Small intestine (tissue), 7 donors: ENCODE results near the gene PFKFB4. TPM values are rescaled to one million over a fixed set of nuclear protein-coding genes. Genes with fewer than 3 reads are reported as not detected.
"Not testable (repeated sequence)": the region's sequence is repeated elsewhere in the genome, so short reads cannot be mapped to it uniquely, and the experiment has no call there.

Experiments
- DNase-seq, 2 donors: peaks; one replicate each; pipeline versions ENCODE4 v3.0.0 to v3.0.0-alpha.2; 2013
- FAIRE-seq: peaks from 2 replicates; lab custom pipeline; 2012; peaks lifted over from hg19 to GRCh38; lab: Jason Lieb, UNC
- H3K27ac ChIP-seq, 3 donors: one replicate each; pipeline ENCODE4 v1.5.1; 2013; ENCODE audit warnings: low read length in 2 of 3, mild to moderate bottlenecking in 2 of 3, control low read depth in 1 of 3, inconsistent platforms in 1 of 3, low read depth in 1 of 3, moderate library complexity in 1 of 3
- H3K27me3 ChIP-seq, 3 donors: one replicate each; pipeline ENCODE4 v1.6.1; 2013; ENCODE audit warnings: low read length in 3 of 3, inconsistent platforms in 1 of 3; ENCODE audit not compliant: control insufficient read depth in 3 of 3, insufficient read depth in 3 of 3
- H3K36me3 ChIP-seq, 3 donors: one replicate each; pipeline ENCODE4 v1.6.1; 2013; ENCODE audit warnings: low read length in 3 of 3, inconsistent platforms in 1 of 3, low read depth in 1 of 3, mild to moderate bottlenecking in 1 of 3, moderate library complexity in 1 of 3; ENCODE audit not compliant: control insufficient read depth in 3 of 3, insufficient read depth in 2 of 3
- H3K4me1 ChIP-seq, 3 donors: one replicate each; pipeline ENCODE4 v1.6.1; 2013; ENCODE audit warnings: low read length in 2 of 3, inconsistent platforms in 1 of 3, low read depth in 1 of 3, mild to moderate bottlenecking in 1 of 3, moderate library complexity in 1 of 3; ENCODE audit not compliant: control insufficient read depth in 3 of 3, insufficient read depth in 2 of 3
- H3K4me3 ChIP-seq, 3 donors: one replicate each; pipeline ENCODE4 v1.5.1; 2013; ENCODE audit warnings: low read length in 3 of 3, control low read depth in 1 of 3, inconsistent platforms in 1 of 3, low read depth in 1 of 3, mild to moderate bottlenecking in 1 of 3, moderate library complexity in 1 of 3
- H3K9me3 ChIP-seq, 2 donors: one replicate each; pipeline ENCODE4 v1.6.1; 2013; ENCODE audit warnings: low read depth in 1 of 2, low read length in 1 of 2; ENCODE audit not compliant: control insufficient read depth in 2 of 2, insufficient read depth in 1 of 2
- WGBS, 3 donors: extraction: QIAGEN DNeasy Blood & Tissue Kit; methylation state at CpG; one replicate each; pipeline ENCODE4 v1.1.7; 2013; 5-methylcytosine and 5-hydroxymethylcytosine counted together
- polyA plus RNA-seq, 4 donors: library from polyadenylated mRNA; stranded (reverse) in 3 of 4; unstranded in 1 of 4; fragments of 200-250 nt in 3 of 4; fragments of 120-200 nt in 1 of 4; gene quantifications; one replicate each; pipeline versions ENCODE4 v1.2.1 to v1.2.3, GENCODE V29; 2013
- donor health status: healthy with polysubstance abuse.
- donor health status: control.
- donor health status: control.
- donor health status: Bipolar disorder and iron deficiency.
- donor health status: healthy.

The PFKFB4 gene
- polyA plus RNA-seq, 4 donors, result 11.3 to 44.5 (median 19.1) TPM

DNA sequence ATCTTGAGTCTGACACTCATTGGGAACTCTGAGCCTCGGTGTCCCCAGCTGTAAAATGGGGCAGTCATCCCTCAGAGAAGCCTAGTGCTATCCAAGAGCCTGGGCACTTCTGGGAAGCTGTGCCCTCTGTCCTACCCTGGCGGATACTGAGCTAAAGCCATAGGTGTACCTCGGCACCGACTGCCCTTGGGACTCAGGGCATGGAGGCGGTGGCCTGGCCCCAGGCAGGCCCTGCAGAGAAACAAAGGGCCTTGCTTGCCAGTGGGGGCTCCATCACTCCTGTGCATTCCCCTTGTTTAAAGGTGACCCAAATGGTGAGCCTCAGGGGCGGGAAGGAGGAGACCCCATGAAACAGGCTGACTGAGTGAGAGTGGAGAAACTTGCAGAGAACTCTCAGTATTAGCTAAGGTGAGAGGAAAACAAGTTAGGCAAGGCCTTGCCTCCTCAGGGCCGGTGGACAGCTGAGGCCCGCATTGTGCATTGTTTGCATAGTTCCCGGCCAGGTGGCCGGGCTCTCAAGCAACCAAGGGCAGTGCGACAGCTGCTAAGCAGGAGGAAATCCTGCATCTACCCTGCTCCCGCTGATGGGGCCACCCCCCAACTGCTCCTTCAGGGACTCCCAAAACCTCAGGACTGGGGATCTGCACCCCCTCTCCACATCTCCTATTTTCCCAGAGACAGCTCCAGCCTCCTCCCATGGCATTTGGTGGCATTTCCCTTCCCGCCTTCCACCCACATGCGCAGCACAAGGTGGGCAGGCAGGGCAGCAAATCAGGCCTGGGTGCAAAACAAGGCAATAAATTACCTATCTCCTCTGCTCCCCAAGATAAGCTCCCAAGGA is 4.3 kb downstream of the PFKFB4 start:
- H3K9me3 ChIP-seq, result no peaks in the 10 kb centered on the region
- H3K4me1 ChIP-seq, result peaks cover 0 to 48% (median 2%) of the 10 kb centered on the region in 3 donors
- H3K36me3 ChIP-seq, result peaks cover 0 to 40% (median 0%) of the 10 kb centered on the region in 3 donors
- H3K27ac ChIP-seq, result peak overlapping the region; percentile 2 to 75 (median 17)
- no peak overlapping the region for H3K4me3 ChIP-seq
- DNase-seq (peak in 1 of 2 donors; percentile 69), FAIRE-seq (no peak)
- 31 to 64% (median 50%) methylated on average over 14 of the region's 14 CpGs for WGBS, 3 donors
- no peaks in the 10 kb centered on the region for H3K27me3 ChIP-seq

DNA sequence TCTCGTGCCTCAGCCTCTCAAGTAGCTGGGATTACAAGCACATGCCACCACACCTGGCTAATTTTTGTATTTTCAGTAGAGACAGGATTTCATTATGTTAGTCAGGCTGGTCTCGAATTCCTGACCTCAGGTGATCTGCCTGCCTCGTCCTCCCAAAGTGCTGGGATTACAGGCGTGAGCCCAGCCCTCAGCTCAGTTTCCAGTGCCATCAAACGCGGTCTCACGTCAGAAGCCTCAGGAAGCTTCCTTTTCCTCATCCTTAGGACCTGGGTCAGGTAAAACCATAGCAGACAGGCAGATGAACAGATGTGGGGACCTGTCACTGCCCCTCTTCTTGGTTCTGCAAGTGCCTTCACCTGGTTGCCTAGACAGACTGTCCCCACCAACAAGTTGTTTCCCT is 5.0 kb downstream of the PFKFB4 start:
- peaks cover 0 to 42% (median 3%) of the 10 kb centered on the region in 3 donors for H3K36me3 ChIP-seq
- H3K27ac ChIP-seq, result peak overlapping the region in 2 of 3 donors; percentile 0 to 75
- not testable (repeated sequence) for H3K9me3 ChIP-seq, FAIRE-seq, H3K4me3 ChIP-seq, H3K27me3 ChIP-seq, DNase-seq
- 71 to 88% (median 78%) methylated on average over 7 of the region's 7 CpGs for WGBS, 3 donors
- H3K4me1 ChIP-seq, result peaks cover 0 to 45% (median 2%) of the 10 kb centered on the region in 3 donors

DNA sequence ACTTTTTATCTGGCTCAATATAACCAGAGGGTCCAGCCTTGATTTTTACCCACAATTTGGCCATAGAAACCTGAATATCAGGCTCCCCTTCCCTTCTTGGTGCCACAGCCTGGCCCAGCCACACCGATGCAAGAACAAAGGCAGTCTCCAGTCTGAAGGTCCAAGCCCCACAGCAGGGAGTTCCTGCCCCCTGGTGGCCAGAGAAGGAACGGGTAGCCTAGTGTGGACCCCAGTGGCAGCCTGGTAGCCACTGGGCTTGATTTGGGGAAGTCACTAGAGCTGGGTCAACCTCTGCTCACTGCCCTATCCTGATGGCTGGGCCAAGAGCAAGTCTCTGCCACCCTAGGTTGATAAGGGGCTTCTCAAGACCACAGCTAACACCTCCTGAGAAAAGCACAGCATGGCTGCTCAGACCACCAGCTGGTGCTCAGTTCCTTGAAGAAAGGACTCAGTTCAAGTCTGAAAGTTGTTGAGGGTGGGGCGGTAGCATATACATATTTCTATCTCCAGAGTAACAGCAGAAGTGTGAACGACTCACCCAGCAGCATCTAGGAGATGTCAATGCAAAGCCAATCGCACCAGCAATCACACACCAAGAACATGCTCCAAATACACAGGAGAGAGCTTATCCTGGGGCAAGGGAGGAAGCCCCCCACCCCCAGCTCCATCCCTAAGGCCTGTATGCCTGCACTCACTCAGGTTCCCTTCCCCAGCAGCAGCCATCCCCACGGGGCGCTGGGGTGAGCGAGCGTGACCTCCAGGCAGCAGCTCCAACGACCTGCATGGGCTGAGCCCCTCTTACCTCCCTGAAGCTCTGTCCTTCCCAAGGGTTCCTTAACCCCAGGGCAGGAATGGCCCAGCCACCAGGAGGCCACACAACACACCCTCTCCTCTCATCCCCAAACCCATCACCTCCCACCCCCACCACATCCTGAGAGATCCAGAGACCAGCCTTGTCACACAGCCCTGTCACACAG is 7.6 kb downstream of the PFKFB4 start:
- Histone ChIP-seq H3K36me3 (peaks cover 0 to 49% (median 6%) of the 10 kb centered on the region in 3 donors), H3K27ac (no peak overlapping the region), H3K9me3 (no peaks in the 10 kb centered on the region), H3K27me3 (no peaks in the 10 kb centered on the region), H3K4me1 (peaks cover 0 to 23% (median 2%) of the 10 kb centered on the region in 3 donors), H3K4me3 (no peak overlapping the region)
- DNase-seq (peak; percentile 79 to 83), FAIRE-seq (no peak)
- WGBS, 3 donors, result 58 to 65% (median 60%) methylated on average over 7 to 10 of the region's 10 CpGs

DNA sequence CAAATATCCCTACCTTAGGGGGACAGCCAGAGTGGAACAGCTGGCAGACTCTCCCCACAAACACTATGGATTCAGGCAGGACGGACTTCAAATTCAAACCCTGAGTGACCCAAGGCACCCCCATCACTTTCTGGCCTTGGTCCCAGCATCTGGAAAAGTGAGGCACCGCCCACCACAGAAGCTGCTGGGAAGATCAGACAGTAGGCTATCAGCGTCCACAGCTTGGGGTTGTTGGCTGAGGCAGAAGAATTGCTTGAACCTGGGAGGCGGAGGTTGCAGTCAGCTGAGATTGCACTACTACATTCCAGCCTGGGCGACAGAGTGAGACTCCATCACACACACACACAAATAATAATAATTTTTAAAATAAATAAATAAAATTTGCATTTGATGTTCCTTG is 8.5 kb downstream of the PFKFB4 start:
- FAIRE-seq (no peak), DNase-seq (no peak)
- Histone ChIP-seq H3K27ac (no peak overlapping the region), H3K27me3 (no peaks in the 10 kb centered on the region), H3K4me1 (peaks cover 0 to 15% (median 0%) of the 10 kb centered on the region in 3 donors), H3K4me3 (no peak overlapping the region), H3K36me3 (peaks cover 0 to 54% (median 6%) of the 10 kb centered on the region in 3 donors), H3K9me3 (no peaks in the 10 kb centered on the region)
- WGBS, 3 donors, result 85 to 91% (median 89%) methylated on average over 5 of the region's 5 CpGs

DNA sequence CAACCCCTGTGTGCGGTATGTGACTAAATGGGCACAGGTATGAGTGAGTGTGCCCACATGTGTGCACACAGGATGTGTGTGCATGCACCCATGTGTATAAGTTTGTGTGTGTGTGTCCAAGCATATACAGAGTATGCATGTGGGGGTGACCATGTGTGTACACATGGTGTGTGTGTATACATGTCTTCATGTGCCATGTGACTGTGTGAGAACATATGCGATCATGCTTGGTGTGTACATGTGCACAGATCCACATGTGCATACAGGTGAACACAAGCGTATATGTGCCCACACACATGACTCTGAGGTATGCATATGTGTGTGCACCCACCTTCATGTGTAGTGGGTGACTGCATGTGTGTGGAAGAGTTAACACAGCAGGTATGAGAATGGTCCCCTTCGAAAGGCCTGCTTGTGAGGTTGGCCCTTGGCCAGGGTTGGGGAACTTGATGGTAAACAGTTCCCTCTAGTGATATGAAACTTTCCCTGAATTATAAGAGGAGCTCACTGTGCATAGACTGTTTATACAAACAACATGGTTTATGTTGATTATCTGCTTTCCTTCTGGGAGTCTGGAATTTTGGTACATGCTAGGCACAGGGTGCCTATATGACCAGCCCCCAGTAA is 10.3 kb downstream of the PFKFB4 start:
- WGBS, 3 donors, result 81 to 90% (median 87%) methylated on average over 4 of the region's 4 CpGs

DNA sequence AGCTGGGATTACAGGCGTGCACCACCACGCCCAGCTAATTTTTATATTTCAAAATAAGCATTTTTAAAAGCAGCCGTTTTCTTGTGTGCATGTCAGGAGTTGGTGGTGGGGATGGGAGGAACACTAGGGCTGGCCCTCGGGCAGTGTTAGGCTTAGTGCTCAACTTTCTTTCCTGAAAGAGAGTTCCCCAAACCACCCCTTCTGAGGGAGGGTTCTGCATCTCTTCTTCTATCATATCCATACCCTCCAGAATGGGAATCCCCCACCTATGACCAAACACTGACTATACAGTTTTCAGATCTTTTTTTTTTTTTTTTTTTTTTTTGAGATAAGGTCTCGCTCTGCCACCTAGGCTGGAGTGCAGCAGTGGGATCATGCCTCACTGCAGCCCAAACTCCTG is 12.5 kb downstream of the PFKFB4 start:
- Histone ChIP-seq H3K36me3 (peaks cover 0 to 52% (median 11%) of the 10 kb centered on the region in 3 donors), H3K9me3 (no peaks in the 10 kb centered on the region), H3K4me1 (no peaks in the 10 kb centered on the region), H3K27me3 (no peaks in the 10 kb centered on the region), H3K4me3 (no peak overlapping the region), H3K27ac (no peak overlapping the region)
- DNase-seq, result no peak
- no peak for FAIRE-seq
- 86 to 91% (median 88%) methylated on average over 5 of the region's 5 CpGs for WGBS, 3 donors

More for the DNA sequence above, 10.3 kb downstream of the PFKFB4 start:
- Histone ChIP-seq H3K27me3 (no peaks in the 10 kb centered on the region), H3K4me1 (no peaks in the 10 kb centered on the region), H3K9me3 (no peaks in the 10 kb centered on the region), H3K36me3 (peaks cover 0 to 53% (median 6%) of the 10 kb centered on the region in 3 donors), H3K4me3 (no peak overlapping the region), H3K27ac (no peak overlapping the region)
- no peak for DNase-seq
- FAIRE-seq, result no peak

DNA sequence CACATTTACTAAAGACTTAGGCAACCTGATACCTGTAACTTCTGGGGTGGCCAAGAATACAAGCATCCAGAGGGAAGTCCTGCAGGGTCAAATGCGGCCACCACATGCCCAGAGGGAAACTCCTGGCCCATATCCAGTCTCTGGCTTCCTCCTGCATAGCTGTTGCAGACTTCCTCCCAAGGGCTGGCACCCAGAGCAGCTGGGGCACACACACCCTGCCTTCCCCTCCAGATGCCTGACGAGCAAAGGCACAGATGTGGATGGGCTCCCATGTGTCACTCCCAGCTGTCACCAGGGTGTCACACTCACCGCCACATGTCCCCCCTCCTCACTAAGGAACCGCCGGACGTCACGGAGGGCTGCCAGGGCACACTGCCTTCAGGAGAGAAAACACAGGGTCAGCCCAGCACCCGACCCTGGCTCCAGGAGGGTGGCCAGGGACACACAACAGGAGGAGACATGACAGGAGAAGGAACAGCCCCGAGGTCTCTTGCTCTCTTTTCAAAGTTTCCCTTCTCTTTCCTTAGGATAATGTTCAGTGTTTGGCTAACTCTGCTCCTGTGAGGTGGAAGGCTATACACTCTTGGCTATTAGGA is 13.2 kb downstream of the PFKFB4 start:
- DNase-seq, result no peak

More for the DNA sequence above, 13.2 kb downstream of the PFKFB4 start:
- WGBS, 3 donors, result 64 to 91% (median 67%) methylated on average over 9 of the region's 9 CpGs
- Histone ChIP-seq H3K9me3 (no peaks in the 10 kb centered on the region), H3K27ac (no peak overlapping the region), H3K4me3 (no peak overlapping the region), H3K4me1 (no peaks in the 10 kb centered on the region), H3K27me3 (no peaks in the 10 kb centered on the region), H3K36me3 (peaks cover 0 to 51% (median 13%) of the 10 kb centered on the region in 3 donors)
- no peak for FAIRE-seq
